GM23248 (cell line): ENCODE results near the gene CDRT4. TPM values are rescaled to one million over a fixed set of nuclear protein-coding genes. Genes with fewer than 3 reads are reported as not detected.
A peak's percentile ranks its signal among the peaks of the same experiment; 100 is the strongest.

Experiments
- DNase-seq: peaks from one replicate; pipeline ENCODE4 v3.0.0-alpha.2; 2015
- H2AFZ ChIP-seq: fragments of 200-600 bp; sonication (generic); 2 replicates; pipeline ENCODE4 v1.6.1; 2016; ENCODE audit warnings: antibody characterized with exemption
- H3F3A ChIP-seq: fragments of 200-600 bp; sonication (generic); 2 replicates; pipeline ENCODE4 v1.6.1; 2016; ENCODE audit warnings: mild to moderate bottlenecking, antibody characterized with exemption, mixed run types; ENCODE audit not compliant: insufficient read depth
- H3K27ac ChIP-seq: fragments of 200-600 bp; sonication (generic); 2 replicates; pipeline ENCODE4 v1.5.1; 2016; ENCODE audit warnings: mild to moderate bottlenecking
- H3K27me3 ChIP-seq: fragments of 200-600 bp; sonication (generic); replicated peaks from 2 replicates; pipeline ENCODE4 v1.6.1; 2016; ENCODE audit warnings: mild to moderate bottlenecking; ENCODE audit not compliant: insufficient read depth
- H3K36me3 ChIP-seq: fragments of 200-600 bp; sonication (generic); 2 replicates; pipeline ENCODE4 v1.6.1; 2016; ENCODE audit warnings: low read depth, mild to moderate bottlenecking
- H3K4me1 ChIP-seq: fragments of 200-600 bp; sonication (generic); 2 replicates; pipeline ENCODE4 v1.6.1; 2016; ENCODE audit warnings: mild to moderate bottlenecking; ENCODE audit not compliant: insufficient read depth
- H3K4me2 ChIP-seq: fragments of 200-600 bp; sonication (generic); one replicate; pipeline ENCODE4 v1.6.1; 2016; ENCODE audit warnings: mild to moderate bottlenecking; ENCODE audit not compliant: unreplicated experiment
- H3K4me3 ChIP-seq: fragments of 200-600 bp; sonication (generic); 2 replicates; pipeline ENCODE4 v1.5.1; 2016; ENCODE audit warnings: mild to moderate bottlenecking
- H3K79me2 ChIP-seq: fragments of 200-600 bp; sonication (generic); 2 replicates; pipeline ENCODE4 v1.6.1; 2016; ENCODE audit warnings: mild to moderate bottlenecking; ENCODE audit not compliant: insufficient read depth
- H3K9ac ChIP-seq: fragments of 200-600 bp; sonication (generic); 2 replicates; pipeline ENCODE4 v1.6.1; 2016; ENCODE audit warnings: mild to moderate bottlenecking
- H3K9me2 ChIP-seq: fragments of 200-600 bp; sonication (generic); 2 replicates; pipeline ENCODE4 v1.6.1; 2016; ENCODE audit warnings: mixed run types, mild to moderate bottlenecking, moderate library complexity; ENCODE audit not compliant: insufficient read depth
- H3K9me3 ChIP-seq: fragments of 200-600 bp; sonication (generic); one replicate; pipeline ENCODE4 v1.6.1; 2017; ENCODE audit warnings: low read depth
- H4K20me1 ChIP-seq: fragments of 200-600 bp; sonication (generic); 2 replicates; pipeline ENCODE4 v1.6.0; 2016; ENCODE audit not compliant: insufficient read depth
- EZH2 ChIP-seq: fragments of 200-600 bp; sonication (generic); IDR thresholded peaks from 2 replicates; pipeline ENCODE4 v1.6.1; 2018; ENCODE audit warnings: antibody characterized with exemption, mild to moderate bottlenecking; ENCODE audit not compliant: insufficient read depth, poor library complexity, severe bottlenecking
- EZH2phosphoT487 ChIP-seq: fragments of 200-600 bp; sonication (generic); IDR thresholded peaks from 2 replicates; pipeline ENCODE4 v1.6.1; 2018; ENCODE audit warnings: antibody characterized with exemption, moderate library complexity, mild to moderate bottlenecking, low read depth; ENCODE audit not compliant: insufficient read depth
- WGBS, 2 experiments: methylation state at CpG; one replicate each; pipeline ENCODE4 v1.1.6; 2015 to 2017; ENCODE audit warnings: low lambda C conversion rate in 2 of 2, low coverage in 1 of 2; ENCODE audit errors: missing lambda C conversion rate in 2 of 2; 5-methylcytosine and 5-hydroxymethylcytosine counted together
- in situ Hi-C: fragments of 300-500 bp; cut with MboI; formaldehyde crosslinking; loops from 2 replicates; pipeline ENCODE4 v1.15.0; 2020
- polyA plus RNA-seq: library from polyadenylated mRNA; unstranded; fragments of >200 nt; fragmentation: Nextera tagmentation; extraction: Ambion mirVana; gene quantifications from 2 replicates; pipeline ENCODE4 v1.2.1, GENCODE V29; 2016
- total RNA-seq: library from RNA; depleted of rRNA; stranded (reverse); fragments of >200 nt; shearing (Covaris generic); gene quantifications from 2 replicates; pipeline ENCODE4 v1.2.3, GENCODE V29; 2014

Gene CDRT4
- total and polyA plus RNA-seq, 2 experiments from 2014 or later, result 3.0 to 3.8 TPM

DNA sequence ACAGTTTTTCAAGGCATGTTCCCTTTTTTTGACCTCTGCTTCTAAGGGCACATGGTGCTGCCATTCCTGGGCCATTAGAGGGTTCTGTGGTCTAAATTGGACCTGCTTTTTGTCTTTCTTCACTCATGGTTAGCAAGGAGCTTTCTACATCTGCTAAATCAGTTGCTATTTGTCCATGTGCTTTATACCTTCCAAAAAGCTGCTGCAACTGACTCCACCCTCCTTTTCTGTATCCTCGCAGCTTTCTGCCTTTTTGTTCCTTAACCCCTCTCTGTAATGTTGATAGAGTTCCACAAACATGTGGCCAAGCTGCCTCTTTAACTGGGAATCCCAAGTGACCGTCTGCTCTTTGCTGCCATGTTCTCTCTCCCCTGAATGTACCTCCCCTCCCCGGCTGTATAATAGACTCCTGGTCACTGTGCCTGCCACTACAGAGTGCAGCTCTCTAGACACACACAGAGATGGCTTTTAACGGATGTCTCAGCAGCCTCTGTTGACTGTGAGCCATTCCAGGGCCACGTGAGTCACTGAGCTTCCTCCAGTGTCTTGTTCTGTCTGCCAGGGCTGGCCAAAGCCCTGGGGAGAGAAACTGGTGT, 68.6 kb downstream of the CDRT4 start:
- TF ChIP-seq EZH2phosphoT487, result no peak
- no peak for TF ChIP-seq EZH2
- H3K9me3 ChIP-seq, result no peaks in the 10 kb centered on the region
- no peaks in the 10 kb centered on the region for H3K9me2 ChIP-seq
- DNase-seq, result peak; percentile 88
- H4K20me1 ChIP-seq, result no peaks in the 10 kb centered on the region
- H3K4me1 ChIP-seq, result peaks cover 28% of the 10 kb centered on the region
- no peaks in the 10 kb centered on the region for H3K36me3 ChIP-seq
- H3K9ac ChIP-seq, result peak overlapping the region; percentile 21
- peak overlapping the region; percentile 46 for H2AFZ ChIP-seq
- H3K79me2 ChIP-seq, result no peaks in the 10 kb centered on the region
- WGBS, 2 experiments, result 3 to 4% methylated on average over 5 of the region's 5 CpGs
- H3K27me3 ChIP-seq, result no peaks in the 10 kb centered on the region
- H3K27ac ChIP-seq, result peak overlapping the region; percentile 50
- in situ Hi-C loops, result no loop called here
- peak overlapping the region; percentile 50 for H3K4me3 ChIP-seq
- peak overlapping the region; percentile 77 for H3K4me2 ChIP-seq
- peaks cover 13% of the 10 kb centered on the region for H3F3A ChIP-seq

DNA sequence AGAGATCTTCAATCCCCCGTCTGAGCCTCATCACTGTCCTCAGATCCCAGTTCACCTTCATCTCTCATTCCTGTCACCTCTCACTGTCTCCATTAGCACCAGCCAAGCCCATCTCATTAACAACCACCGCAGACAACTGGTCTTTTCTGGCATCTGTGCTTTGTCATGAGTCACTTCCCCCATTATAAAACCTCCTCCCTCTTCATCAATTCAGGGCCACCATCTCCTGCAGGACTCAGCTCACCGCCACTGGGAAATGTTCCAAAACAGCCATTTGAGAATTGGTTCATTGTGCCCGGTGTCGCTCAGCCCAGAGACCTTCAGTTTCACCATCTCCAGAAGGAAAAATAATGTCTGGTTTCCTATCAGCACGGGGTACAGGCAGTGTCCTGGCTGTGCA, 69.1 kb downstream of the CDRT4 start:
- in situ Hi-C loops, result no loop called here
- peak overlapping the region; percentile 46 for H2AFZ ChIP-seq
- H3K4me1 ChIP-seq, result peaks cover 22% of the 10 kb centered on the region
- peak; percentile 80 for DNase-seq
- H4K20me1 ChIP-seq, result no peaks in the 10 kb centered on the region
- H3K27ac ChIP-seq, result peak overlapping the region; percentile 50; the same call in 1 of the 2 replicates
- peak overlapping the region; percentile 50 for H3K4me3 ChIP-seq
- no peaks in the 10 kb centered on the region for H3K9me2 ChIP-seq
- WGBS, 2 experiments, result 2 to 3% methylated on average over 6 of the region's 6 CpGs
- H3F3A ChIP-seq, result peaks cover 13% of the 10 kb centered on the region
- H3K27me3 ChIP-seq, result no peaks in the 10 kb centered on the region
- no peaks in the 10 kb centered on the region for H3K9me3 ChIP-seq
- TF ChIP-seq EZH2 (no peak), EZH2phosphoT487 (no peak)
- H3K36me3 ChIP-seq, result no peaks in the 10 kb centered on the region
- H3K4me2 ChIP-seq, result peak overlapping the region; percentile 77
- no peaks in the 10 kb centered on the region for H3K79me2 ChIP-seq
- peak overlapping the region; percentile 21 for H3K9ac ChIP-seq

DNA sequence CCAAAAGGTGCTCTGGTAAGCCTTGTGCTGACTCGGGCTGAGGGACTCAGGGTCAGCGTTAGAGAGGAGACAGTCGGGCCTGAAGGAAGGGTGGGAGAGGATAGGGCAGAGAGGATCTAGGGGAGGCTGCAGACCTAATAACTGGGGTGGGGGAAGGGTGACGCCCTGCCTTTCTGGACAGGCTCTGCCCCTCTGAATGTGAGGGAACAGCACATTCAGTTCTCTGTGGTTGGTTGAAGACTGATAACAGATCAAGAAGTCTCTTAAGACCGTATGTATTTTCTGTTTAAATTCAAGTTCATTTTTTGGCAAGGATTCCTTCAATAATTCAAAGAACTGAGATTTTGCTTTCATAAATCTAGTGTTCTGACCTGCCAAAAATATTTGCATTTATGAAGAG, 69.8 kb downstream of the CDRT4 start:
- Histone ChIP-seq H3K79me2 (no peaks in the 10 kb centered on the region), H3K36me3 (no peaks in the 10 kb centered on the region), H3K4me1 (peaks cover 25% of the 10 kb centered on the region), H3F3A (peaks cover 20% of the 10 kb centered on the region), H3K9ac (no peak overlapping the region), H3K9me3 (no peaks in the 10 kb centered on the region), H3K27me3 (no peaks in the 10 kb centered on the region), H3K9me2 (no peaks in the 10 kb centered on the region), H3K4me2 (no peak overlapping the region), H2AFZ (no peak overlapping the region), H3K27ac (no peak overlapping the region), H3K4me3 (no peak overlapping the region), H4K20me1 (no peaks in the 10 kb centered on the region)
- in situ Hi-C loops, result no loop called here
- 54 to 58% methylated on average over 5 of the region's 5 CpGs for whole genome bisulfite sequencing, 2 experiments
- no peak for DNase-seq
- no peak for TF ChIP-seq EZH2
- no peak for TF ChIP-seq EZH2phosphoT487

DNA sequence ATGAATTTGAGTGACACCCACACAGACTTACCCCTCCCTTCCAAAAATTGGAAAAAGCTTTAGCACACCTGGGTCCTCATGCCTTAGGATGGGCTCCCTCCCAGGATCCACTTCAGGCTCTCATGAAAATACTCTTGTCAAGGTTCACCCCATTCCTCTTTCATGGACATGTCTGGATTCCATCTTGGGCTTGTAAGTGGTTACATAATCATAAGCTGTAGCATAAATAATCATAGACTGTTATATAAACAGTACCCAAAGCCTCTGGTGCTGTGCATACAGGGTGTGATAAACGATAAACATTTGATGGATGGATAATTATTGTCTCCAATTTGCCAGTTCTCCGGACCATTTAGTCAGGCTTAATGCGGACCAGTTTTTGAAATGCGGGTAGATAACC, 72.3 kb downstream of the CDRT4 start:
- Histone ChIP-seq H3K27me3 (no peaks in the 10 kb centered on the region), H3F3A (peaks cover 25% of the 10 kb centered on the region), H4K20me1 (no peaks in the 10 kb centered on the region), H3K27ac (no peak overlapping the region), H3K9ac (no peak overlapping the region), H3K4me3 (no peak overlapping the region), H2AFZ (no peak overlapping the region), H3K4me2 (no peak overlapping the region), H3K9me2 (no peaks in the 10 kb centered on the region), H3K9me3 (no peaks in the 10 kb centered on the region), H3K4me1 (peaks cover 30% of the 10 kb centered on the region), H3K79me2 (no peaks in the 10 kb centered on the region), H3K36me3 (no peaks in the 10 kb centered on the region)
- 66 to 67% methylated on average over 4 of the region's 4 CpGs for WGBS, 2 experiments
- no peak for DNase-seq
- in situ Hi-C loops, result no loop called here
- TF ChIP-seq EZH2 (no peak), EZH2phosphoT487 (no peak)

GRCh38 chr17:15393414-15393813, 74.0 kb downstream of the CDRT4 start:
- Histone ChIP-seq H4K20me1 (no peaks in the 10 kb centered on the region), H3K9me3 (no peaks in the 10 kb centered on the region), H3K36me3 (no peaks in the 10 kb centered on the region), H3K27ac (no peak overlapping the region), H3K9me2 (no peaks in the 10 kb centered on the region), H3K4me1 (peaks cover 16% of the 10 kb centered on the region), H3K79me2 (no peaks in the 10 kb centered on the region), H3K27me3 (no peaks in the 10 kb centered on the region), H2AFZ (no peak overlapping the region), H3F3A (peaks cover 12% of the 10 kb centered on the region), H3K4me3 (no peak overlapping the region), H3K9ac (no peak overlapping the region), H3K4me2 (no peak overlapping the region)
- 82% methylated on average over 7 of the region's 7 CpGs for WGBS, 2 experiments
- DNase-seq, result no peak
- TF ChIP-seq EZH2, result no peak
- no peak for TF ChIP-seq EZH2phosphoT487
- in situ Hi-C loops, result no loop called here
